ENCODE measurements around the gene UBN1.

The UBN1 gene

DNA sequence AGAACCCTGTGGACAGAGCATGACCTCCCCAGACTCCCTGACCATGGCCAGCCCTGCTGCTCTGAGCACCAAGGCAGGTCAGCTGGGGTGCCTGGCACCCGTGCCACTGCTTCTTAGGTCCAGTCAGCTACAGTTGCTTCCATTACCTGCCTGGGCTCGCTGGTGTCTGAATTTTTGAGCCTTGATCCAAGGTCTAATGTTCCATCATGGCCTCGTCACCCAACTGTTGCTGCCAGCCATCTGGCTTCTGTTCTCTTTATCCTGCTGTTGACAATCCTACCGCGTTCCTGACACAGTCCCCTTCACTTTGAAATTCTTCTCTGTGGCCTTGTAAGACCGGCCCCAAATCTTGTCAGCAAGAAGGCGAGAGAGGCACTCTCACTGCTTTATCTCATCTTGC is 16.9 kb upstream of the UBN1 start:
- peaks cover 97 to 100% (median 100%) of the 10 kb centered on the region in 11 experiments for H3K36me3 ChIP-seq
- H4K20me1 ChIP-seq, result peaks cover 27 to 93% (median 86%) of the 10 kb centered on the region in 11 experiments; a peak in 21 of 22 replicates
- H3K9me3 ChIP-seq (replicated peaks in 1 of 11), result no peaks in the 10 kb centered on the region
- H3K4me3 ChIP-seq, result no peak overlapping the region
- no peak overlapping the region for H3K4me2 ChIP-seq
- no peak for TF ChIP-seq Cebpa-rat (IDR thresholded peaks at IDR 0.05)
- no peak overlapping the region for H3K27ac ChIP-seq
- H3K4me1 ChIP-seq, result peaks cover 0 to 18% (median 11%) of the 10 kb centered on the region in 10 experiments; a peak in 13 of 20 replicates
- H3K27me3 ChIP-seq, result no peaks in the 10 kb centered on the region
- peak overlapping the region in 1 of 11 experiments; percentile 8; a peak in 1 of 22 replicates for H3K9ac ChIP-seq

DNA sequence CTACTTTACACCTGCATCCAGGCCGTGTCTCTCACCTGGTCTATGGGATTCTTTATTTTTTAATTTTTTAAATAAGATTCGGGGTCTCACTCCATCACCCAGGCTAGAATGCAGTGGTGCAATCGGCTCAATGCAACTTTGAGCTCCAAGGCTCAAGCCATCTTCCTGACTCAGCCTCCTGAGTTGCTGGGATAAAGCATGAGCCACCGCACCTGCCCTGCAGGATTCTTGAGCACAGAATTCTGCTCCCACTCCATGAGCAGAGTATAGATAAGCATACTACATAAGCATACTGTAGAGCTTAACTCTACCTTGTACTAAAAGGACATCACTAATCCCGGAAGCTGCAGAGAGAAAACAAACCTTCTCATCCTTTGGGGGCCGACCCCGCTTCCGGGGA is 15.7 kb upstream of the UBN1 start:
- Histone ChIP-seq H3K9me3 (replicated peaks in 1 of 11) (no peaks in the 10 kb centered on the region), H3K36me3 (peaks cover 97 to 100% (median 100%) of the 10 kb centered on the region in 11 experiments), H3K4me2 (no peak overlapping the region), H4K20me1 (peaks cover 27 to 94% (median 87%) of the 10 kb centered on the region in 11 experiments; a peak in 21 of 22 replicates), H3K4me3 (no peak overlapping the region), H3K27ac (no peak overlapping the region), H3K9ac (no peak overlapping the region), H3K4me1 (peaks cover 0 to 18% (median 11%) of the 10 kb centered on the region in 10 experiments; a peak in 13 of 20 replicates), H3K27me3 (no peaks in the 10 kb centered on the region)
- no peak for TF ChIP-seq Cebpa-rat (IDR thresholded peaks at IDR 0.05)

DNA sequence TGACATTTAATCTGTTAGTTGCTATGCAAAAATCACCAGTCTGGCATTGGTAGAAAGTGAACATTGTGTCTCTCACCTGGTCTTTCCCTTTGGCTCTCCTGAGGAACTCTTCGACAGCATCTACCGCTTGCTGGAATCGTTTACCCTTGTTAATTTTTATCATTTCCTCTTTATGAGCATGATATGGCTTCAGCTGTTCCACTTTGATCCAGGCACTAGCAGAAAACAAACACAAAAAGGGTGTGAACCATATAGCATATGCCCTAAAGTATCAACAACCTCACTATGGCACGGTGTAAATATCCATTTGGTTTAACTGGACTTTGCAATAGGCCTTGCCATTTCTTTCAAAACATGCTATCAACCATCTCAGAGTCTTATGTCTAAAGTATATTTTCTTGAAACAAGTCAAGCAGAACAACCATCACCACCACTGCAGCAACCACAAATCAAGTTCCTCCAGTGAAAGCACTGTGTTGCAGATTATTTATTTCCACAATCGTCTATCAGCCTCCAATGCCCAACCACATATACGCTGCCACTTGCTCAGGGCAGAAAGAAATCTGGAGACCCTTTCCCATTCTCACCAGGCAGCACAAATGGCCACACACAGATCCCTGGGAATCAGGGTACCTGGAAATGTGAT is 14.5 kb upstream of the UBN1 start:
- H3K4me1 ChIP-seq, result peaks cover 0 to 18% (median 11%) of the 10 kb centered on the region in 10 experiments; a peak in 13 of 20 replicates
- H3K9me3 ChIP-seq (replicated peaks in 1 of 11), result no peaks in the 10 kb centered on the region
- H4K20me1 ChIP-seq, result peaks cover 27 to 93% (median 87%) of the 10 kb centered on the region in 11 experiments; a peak in 21 of 22 replicates
- no peak for TF ChIP-seq Cebpa-rat (IDR thresholded peaks at IDR 0.05)
- no peak overlapping the region for H3K4me3 ChIP-seq
- no peak overlapping the region for H3K9ac ChIP-seq
- H3K27me3 ChIP-seq, result no peaks in the 10 kb centered on the region
- no peak overlapping the region for H3K4me2 ChIP-seq
- peaks cover 96 to 100% (median 100%) of the 10 kb centered on the region in 11 experiments for H3K36me3 ChIP-seq
- no peak overlapping the region for H3K27ac ChIP-seq

DNA sequence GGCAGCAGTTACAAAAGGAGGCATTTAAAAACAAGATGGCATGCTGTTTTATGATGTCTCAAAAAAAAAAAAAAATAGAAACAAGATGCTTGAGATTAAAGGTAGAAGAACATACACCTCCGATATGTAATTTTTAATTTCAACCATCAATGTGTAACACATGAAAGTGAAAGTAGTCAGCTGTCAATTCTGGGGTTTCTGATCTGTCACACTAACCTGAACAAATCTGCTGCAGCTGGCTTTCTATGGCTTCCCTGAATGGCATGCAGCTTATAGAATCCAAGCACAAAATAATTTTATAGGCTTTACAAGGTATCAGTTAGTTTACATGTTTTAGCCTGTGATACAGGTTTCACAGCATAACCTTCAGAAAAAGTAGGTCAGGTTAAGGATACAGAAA is 13.7 kb upstream of the UBN1 start:
- Histone ChIP-seq H3K4me1 (peaks cover 0 to 18% (median 11%) of the 10 kb centered on the region in 10 experiments; a peak in 13 of 20 replicates), H3K36me3 (peaks cover 97 to 100% (median 100%) of the 10 kb centered on the region in 11 experiments), H3K9me3 (replicated peaks in 1 of 11) (no peaks in the 10 kb centered on the region), H3K27ac (no peak overlapping the region), H3K27me3 (no peaks in the 10 kb centered on the region), H3K4me3 (no peak overlapping the region), H3K9ac (no peak overlapping the region; a peak in 1 of 22 replicates), H3K4me2 (no peak overlapping the region), H4K20me1 (peaks cover 33 to 93% (median 83%) of the 10 kb centered on the region in 11 experiments; a peak in 21 of 22 replicates)
- no peak for TF ChIP-seq Cebpa-rat (IDR thresholded peaks at IDR 0.05)

DNA sequence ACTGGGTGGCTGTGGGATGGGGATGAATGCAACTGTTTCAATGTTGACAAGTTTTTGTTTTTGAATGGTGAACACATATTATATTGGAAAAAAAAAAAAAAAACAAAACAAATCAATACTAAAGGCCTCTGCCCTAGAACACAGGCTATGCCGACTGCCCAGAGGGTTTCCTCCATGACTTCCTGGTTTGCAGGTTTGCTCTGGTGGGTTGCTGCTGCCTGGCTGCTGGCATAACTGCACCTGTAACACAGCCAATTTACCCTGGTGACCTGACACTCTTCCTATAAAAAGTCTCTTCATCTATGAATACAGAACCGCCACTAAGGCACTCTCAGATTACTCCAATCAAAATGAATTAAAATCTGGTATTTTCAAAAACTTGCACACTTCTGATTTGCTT is 10.6 kb upstream of the UBN1 start:
- H3K4me2 ChIP-seq, result no peak overlapping the region
- no peak overlapping the region for H3K9ac ChIP-seq
- no peak overlapping the region for H3K27ac ChIP-seq
- H3K4me3 ChIP-seq, result no peak overlapping the region
- H3K36me3 ChIP-seq, result peaks cover 97 to 100% (median 100%) of the 10 kb centered on the region in 11 experiments
- no peaks in the 10 kb centered on the region for H3K9me3 ChIP-seq (replicated peaks in 1 of 11)
- H3K27me3 ChIP-seq, result no peaks in the 10 kb centered on the region
- TF ChIP-seq Cebpa-rat (IDR thresholded peaks at IDR 0.05), result no peak
- H3K4me1 ChIP-seq, result peaks cover 0 to 18% (median 11%) of the 10 kb centered on the region in 10 experiments; a peak in 13 of 20 replicates
- peaks cover 58 to 99% (median 89%) of the 10 kb centered on the region in 11 experiments; a peak in 21 of 22 replicates for H4K20me1 ChIP-seq

DNA sequence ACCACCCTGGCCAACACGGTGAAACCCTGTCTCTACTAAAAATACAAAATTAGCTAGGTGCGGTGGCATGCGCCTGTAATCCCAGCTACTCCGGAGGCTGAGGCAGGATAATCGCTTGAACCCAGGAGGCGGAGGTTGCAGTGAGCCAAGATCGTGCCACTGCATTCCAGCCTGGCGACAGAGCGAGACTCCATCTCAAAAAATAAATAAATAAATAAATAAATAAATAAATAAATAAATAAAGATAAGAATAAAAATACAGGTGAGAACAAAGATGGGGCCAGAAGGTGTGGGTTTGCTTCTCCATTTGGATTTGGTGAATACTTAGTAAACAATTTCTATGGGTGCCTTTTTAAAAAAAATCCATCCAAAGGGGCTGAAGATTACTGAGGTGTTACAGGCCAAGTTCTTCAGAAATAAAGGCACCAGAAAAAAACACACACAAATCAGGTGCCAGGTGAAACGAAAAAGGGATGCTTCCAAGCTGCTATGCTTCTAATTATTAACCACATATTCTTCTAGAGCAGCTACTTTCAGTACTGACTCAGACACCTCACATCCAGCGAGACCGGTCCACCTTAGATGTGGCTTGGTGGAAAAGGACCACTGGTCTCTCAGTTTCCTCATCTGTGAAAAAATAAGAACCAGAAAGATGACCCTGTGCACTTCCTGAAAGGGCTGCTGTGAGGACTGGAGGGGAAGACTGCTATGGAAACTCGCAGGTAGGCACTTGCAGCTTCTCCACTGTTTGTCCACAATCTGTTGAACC is 9.4 kb upstream of the UBN1 start:
- H3K36me3 ChIP-seq, result peaks cover 96 to 100% (median 100%) of the 10 kb centered on the region in 11 experiments
- TF ChIP-seq Cebpa-rat (IDR thresholded peaks at IDR 0.05), result no peak
- H3K9ac ChIP-seq, result no peak overlapping the region

DNA sequence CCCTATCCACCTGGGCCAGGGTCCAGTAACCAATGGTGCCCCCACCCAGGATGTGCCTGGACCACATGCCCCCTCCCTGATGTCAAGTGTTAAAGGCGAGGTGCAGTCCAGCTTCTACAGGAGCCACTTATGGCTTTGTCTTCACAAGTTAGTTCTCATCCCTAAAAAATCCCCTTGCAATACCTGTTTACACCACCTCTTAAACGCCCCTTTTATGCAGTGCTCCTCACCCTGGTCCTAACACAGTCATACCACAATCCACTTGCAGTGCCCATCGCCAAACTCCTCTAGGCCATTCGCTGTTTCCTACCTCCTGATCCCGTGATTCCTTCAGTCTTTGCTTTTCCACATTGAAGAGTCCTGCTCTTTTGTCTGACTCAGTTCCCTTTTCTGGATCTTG is 7.3 kb upstream of the UBN1 start:
- peaks cover 43 to 97% (median 79%) of the 10 kb centered on the region in 11 experiments; a peak in 21 of 22 replicates for H4K20me1 ChIP-seq
- H3K36me3 ChIP-seq, result peaks cover 94 to 100% (median 98%) of the 10 kb centered on the region in 11 experiments
- no peak overlapping the region for H3K9ac ChIP-seq
- H3K9me3 ChIP-seq (replicated peaks in 1 of 11), result no peaks in the 10 kb centered on the region
- H3K4me3 ChIP-seq, result no peak overlapping the region
- no peaks in the 10 kb centered on the region for H3K27me3 ChIP-seq
- peaks cover 0 to 8% (median 2%) of the 10 kb centered on the region in 10 experiments; a peak in 8 of 20 replicates for H3K4me1 ChIP-seq
- H3K4me2 ChIP-seq, result no peak overlapping the region
- no peak for TF ChIP-seq Cebpa-rat (IDR thresholded peaks at IDR 0.05)
- no peak overlapping the region for H3K27ac ChIP-seq

More for the DNA sequence above, 9.4 kb upstream of the UBN1 start:
- H3K27me3 ChIP-seq, result no peaks in the 10 kb centered on the region
- H3K4me1 ChIP-seq, result peaks cover 0 to 17% (median 11%) of the 10 kb centered on the region in 10 experiments; a peak in 13 of 20 replicates
- H4K20me1 ChIP-seq, result peaks cover 57 to 99% (median 87%) of the 10 kb centered on the region in 11 experiments; a peak in 21 of 22 replicates
- H3K4me2 ChIP-seq, result no peak overlapping the region
- H3K9me3 ChIP-seq (replicated peaks in 1 of 11), result no peaks in the 10 kb centered on the region
- H3K4me3 ChIP-seq, result no peak overlapping the region
- no peak overlapping the region for H3K27ac ChIP-seq

DNA sequence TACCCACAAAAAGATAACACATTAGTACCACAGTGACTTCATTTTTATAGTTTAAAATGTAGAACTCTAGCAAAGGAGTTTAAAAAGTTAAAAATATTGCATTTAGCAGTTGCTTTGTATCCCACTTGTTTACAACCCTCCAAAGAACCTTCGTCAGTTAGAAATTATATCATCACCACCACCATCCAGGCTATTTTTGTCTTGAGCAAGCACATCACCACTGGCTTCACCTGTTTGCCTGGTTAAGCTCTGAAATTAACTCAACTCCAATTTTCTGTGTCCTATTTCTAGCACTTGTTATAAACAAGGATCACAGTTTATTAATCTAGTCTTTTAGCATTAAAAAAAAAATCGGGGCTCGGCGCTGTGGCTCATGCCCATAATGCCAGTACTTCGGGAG is 6.3 kb upstream of the UBN1 start:
- Histone ChIP-seq H3K4me1 (peaks cover 7 to 19% (median 13%) of the 10 kb centered on the region in 10 experiments), H3K36me3 (peaks cover 86 to 100% (median 95%) of the 10 kb centered on the region in 11 experiments), H3K9me3 (replicated peaks in 1 of 11) (no peaks in the 10 kb centered on the region), H3K9ac (peak overlapping the region in 2 of 11 experiments; percentile 29 to 34; a peak in 1 of 22 replicates), H3K27ac (no peak overlapping the region), H3K4me3 (no peak overlapping the region), H3K27me3 (no peaks in the 10 kb centered on the region), H4K20me1 (peaks cover 51 to 97% (median 79%) of the 10 kb centered on the region in 11 experiments; a peak in 21 of 22 replicates), H3K4me2 (no peak overlapping the region)
- TF ChIP-seq Cebpa-rat (IDR thresholded peaks at IDR 0.05), result no peak

DNA sequence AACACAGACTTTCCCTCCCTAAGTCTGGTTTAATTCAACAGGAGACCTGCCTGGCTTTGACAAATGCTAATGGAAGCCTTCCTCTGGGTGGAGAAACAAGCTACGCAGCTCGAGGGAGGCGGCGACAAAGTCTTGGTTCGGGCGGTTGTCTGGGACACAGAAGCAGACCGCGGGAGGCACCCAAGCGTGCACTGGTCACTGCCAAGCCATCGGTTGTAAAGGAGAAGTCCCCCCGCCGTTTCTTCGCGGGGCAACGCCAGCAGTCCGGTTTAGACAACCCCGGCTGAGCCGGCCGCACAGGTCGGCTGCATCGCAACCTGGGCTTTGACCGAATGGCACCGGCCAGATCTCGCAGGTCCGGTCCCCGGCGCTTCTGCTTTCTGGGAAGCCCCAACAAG is 779 bp upstream of the UBN1 start:
- Histone ChIP-seq H3K27ac (peak overlapping the region; percentile 93 to 99 (median 96)), H3K9me3 (replicated peaks in 1 of 11) (no peaks in the 10 kb centered on the region), H3K4me2 (peak overlapping the region; percentile 85 to 97 (median 93)), H3K36me3 (peaks cover 34 to 62% (median 43%) of the 10 kb centered on the region in 11 experiments), H3K27me3 (no peaks in the 10 kb centered on the region), H4K20me1 (peaks cover 65 to 92% (median 86%) of the 10 kb centered on the region in 11 experiments; a peak in 21 of 22 replicates), H3K4me1 (peaks cover 27 to 51% (median 42%) of the 10 kb centered on the region in 10 experiments), H3K4me3 (peak overlapping the region; percentile 88 to 100 (median 96)), H3K9ac (peak overlapping the region; percentile 93 to 99 (median 97))
- TF ChIP-seq Cebpa-rat (IDR thresholded peaks at IDR 0.05), result no peak
